ENCODE results near the gene PPARGC1A. TPM values are rescaled to one million over a fixed set of nuclear protein-coding genes. Genes with fewer than 3 reads are reported as not detected.

The PPARGC1A gene
- total and polyA plus RNA-seq, 9 donors: 0.38 to 6.3 (median 2.2) TPM

DNA sequence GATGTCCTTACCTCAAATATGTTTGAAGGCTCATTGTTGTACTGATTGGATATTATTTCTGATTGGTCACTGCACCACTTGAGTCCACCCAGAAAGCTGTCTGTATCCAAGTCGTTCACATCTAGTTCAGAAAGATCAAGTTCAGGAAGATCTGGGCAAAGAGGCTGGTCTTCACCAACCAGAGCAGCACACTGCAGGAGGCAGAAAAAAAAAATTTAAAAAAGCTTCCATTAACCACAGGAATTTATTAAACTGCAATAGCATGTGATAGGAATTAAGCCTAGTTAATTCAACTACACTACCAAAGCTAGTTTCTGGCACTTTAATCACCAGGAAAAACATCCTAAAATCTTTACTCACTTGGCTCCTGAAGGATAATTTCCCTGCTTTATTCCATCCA lies 5.1 kb downstream of the PPARGC1A start:
- DNase-seq: no peak
- intact Hi-C loops (cut with DNase I): no loop called here
- H3K9me3 ChIP-seq: no peaks in the 10 kb centered on the region
- H3K4me3 ChIP-seq: no peak overlapping the region
- peaks cover 1% of the 10 kb centered on the region for H3K4me1 ChIP-seq (ENCODE audit: insufficient read depth)
- no peaks in the 10 kb centered on the region for H3K36me3 ChIP-seq
- no peak for TF ChIP-seq EP300 (IDR thresholded peaks at IDR 0.05)
- TF ChIP-seq, protein P1, sequence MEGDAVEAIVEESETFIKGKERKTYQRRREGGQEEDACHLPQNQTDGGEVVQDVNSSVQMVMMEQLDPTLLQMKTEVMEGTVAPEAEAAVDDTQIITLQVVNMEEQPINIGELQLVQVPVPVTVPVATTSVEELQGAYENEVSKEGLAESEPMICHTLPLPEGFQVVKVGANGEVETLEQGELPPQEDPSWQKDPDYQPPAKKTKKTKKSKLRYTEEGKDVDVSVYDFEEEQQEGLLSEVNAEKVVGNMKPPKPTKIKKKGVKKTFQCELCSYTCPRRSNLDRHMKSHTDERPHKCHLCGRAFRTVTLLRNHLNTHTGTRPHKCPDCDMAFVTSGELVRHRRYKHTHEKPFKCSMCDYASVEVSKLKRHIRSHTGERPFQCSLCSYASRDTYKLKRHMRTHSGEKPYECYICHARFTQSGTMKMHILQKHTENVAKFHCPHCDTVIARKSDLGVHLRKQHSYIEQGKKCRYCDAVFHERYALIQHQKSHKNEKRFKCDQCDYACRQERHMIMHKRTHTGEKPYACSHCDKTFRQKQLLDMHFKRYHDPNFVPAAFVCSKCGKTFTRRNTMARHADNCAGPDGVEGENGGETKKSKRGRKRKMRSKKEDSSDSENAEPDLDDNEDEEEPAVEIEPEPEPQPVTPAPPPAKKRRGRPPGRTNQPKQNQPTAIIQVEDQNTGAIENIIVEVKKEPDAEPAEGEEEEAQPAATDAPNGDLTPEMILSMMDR (IDR thresholded peaks at IDR 0.05): no peak
- no peak for TF ChIP-seq POLR2A (IDR thresholded peaks at IDR 0.05)
- 34 to 41% (median 38%) methylated on average over 1 of the region's 1 CpG for WGBS, 3 donors
- no peak overlapping the region for H3K27ac ChIP-seq
- H3K27me3 ChIP-seq: no peaks in the 10 kb centered on the region

DNA sequence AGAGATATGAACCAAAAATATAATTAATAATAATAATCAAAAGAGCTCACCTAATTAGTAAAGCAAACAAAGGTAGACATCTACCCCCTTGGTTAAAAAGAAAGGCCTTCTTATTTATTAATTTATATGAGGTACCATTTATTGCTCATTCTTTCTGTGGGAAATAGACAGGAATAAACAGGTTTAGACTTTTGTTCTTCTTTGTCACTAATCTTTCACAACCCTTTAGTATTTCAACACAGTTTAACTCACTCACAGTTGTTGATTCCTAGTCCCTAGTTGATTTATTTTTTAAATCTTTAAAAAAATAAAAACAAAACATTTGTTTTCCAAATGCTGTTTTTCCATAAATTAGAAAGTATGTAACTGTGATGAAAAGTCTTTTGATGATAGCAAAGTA lies 5.6 kb downstream of the PPARGC1A start:
- no peak for DNase-seq
- TF ChIP-seq, protein P1 (IDR thresholded peaks at IDR 0.05): no peak
- TF ChIP-seq EP300 (IDR thresholded peaks at IDR 0.05) (no peak), POLR2A (IDR thresholded peaks at IDR 0.05) (no peak)
- Histone ChIP-seq H3K27ac (no peak overlapping the region), H3K36me3 (no peaks in the 10 kb centered on the region), H3K4me3 (no peak overlapping the region), H3K9me3 (no peaks in the 10 kb centered on the region), H3K27me3 (no peaks in the 10 kb centered on the region), H3K4me1 (ENCODE audit: insufficient read depth) (no peaks in the 10 kb centered on the region)
- intact Hi-C loops (cut with DNase I): no loop called here

DNA sequence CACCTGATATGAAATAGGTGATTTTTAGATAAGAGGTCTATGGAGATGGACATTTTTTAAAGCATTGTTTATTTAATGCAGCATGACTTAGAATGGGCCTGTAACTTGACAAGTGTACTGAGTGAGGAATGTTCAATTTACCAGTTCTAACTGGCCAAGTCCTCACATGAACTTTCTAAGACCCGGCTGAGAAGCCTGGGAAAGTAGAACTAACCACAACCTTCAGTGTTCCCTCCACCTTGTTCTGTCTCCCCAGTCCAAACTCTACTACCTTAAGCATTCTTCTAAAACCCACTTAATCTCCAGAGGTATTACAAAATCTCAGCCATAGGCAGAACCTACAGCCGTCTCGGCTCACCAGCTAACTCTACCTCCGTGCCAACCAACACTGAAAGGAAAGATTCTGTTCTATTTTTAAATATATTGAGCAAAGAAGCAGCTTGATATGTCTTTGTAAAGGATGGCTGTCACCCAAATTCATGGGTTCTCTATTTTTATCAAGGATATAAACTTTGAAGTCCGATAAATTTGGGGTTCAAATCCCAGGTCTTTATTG lies 6.8 kb downstream of the PPARGC1A start:
- no peaks in the 10 kb centered on the region for H3K36me3 ChIP-seq
- 83 to 89% (median 88%) methylated on average over 5 of the region's 5 CpGs for WGBS, 3 donors
- H3K4me1 ChIP-seq (ENCODE audit: insufficient read depth): no peaks in the 10 kb centered on the region
- H3K27ac ChIP-seq: no peak overlapping the region
- TF ChIP-seq, protein P1 (IDR thresholded peaks at IDR 0.05): no peak
- no peak for TF ChIP-seq POLR2A (IDR thresholded peaks at IDR 0.05)
- no peak for TF ChIP-seq EP300 (IDR thresholded peaks at IDR 0.05)
- no peak overlapping the region for H3K4me3 ChIP-seq
- intact Hi-C loops (cut with DNase I): no loop called here
- H3K9me3 ChIP-seq: no peaks in the 10 kb centered on the region
- no peak for DNase-seq
- no peaks in the 10 kb centered on the region for H3K27me3 ChIP-seq

GRCh38 chr4:23881674-23882337 lies 8.0 kb downstream of the PPARGC1A start:
- no peak overlapping the region for H3K27ac ChIP-seq
- WGBS, 3 donors: 84 to 91% (median 88%) methylated on average over 8 of the region's 8 CpGs
- intact Hi-C loops (cut with DNase I): no loop called here
- H3K4me3 ChIP-seq: no peak overlapping the region
- TF ChIP-seq EP300 (IDR thresholded peaks at IDR 0.05) (no peak), POLR2A (IDR thresholded peaks at IDR 0.05) (no peak)
- TF ChIP-seq, protein P1 (IDR thresholded peaks at IDR 0.05): no peak
- no peaks in the 10 kb centered on the region for H3K4me1 ChIP-seq (ENCODE audit: insufficient read depth)
- DNase-seq: no peak
- no peaks in the 10 kb centered on the region for H3K36me3 ChIP-seq
- no peaks in the 10 kb centered on the region for H3K27me3 ChIP-seq
- no peaks in the 10 kb centered on the region for H3K9me3 ChIP-seq

Data from ovary (tissue), 9 donors.